GM18498 (cell line): ENCODE results near the gene PSME1.

Experiments
- ATAC-seq: cut with Tn5 transposase; IDR thresholded peaks from one replicate; pipeline ENCODE4 v1.9.1; 2021; ENCODE audit warnings: mild to moderate bottlenecking, moderate library complexity; ENCODE audit not compliant: unreplicated experiment

PSME1 gene

DNA sequence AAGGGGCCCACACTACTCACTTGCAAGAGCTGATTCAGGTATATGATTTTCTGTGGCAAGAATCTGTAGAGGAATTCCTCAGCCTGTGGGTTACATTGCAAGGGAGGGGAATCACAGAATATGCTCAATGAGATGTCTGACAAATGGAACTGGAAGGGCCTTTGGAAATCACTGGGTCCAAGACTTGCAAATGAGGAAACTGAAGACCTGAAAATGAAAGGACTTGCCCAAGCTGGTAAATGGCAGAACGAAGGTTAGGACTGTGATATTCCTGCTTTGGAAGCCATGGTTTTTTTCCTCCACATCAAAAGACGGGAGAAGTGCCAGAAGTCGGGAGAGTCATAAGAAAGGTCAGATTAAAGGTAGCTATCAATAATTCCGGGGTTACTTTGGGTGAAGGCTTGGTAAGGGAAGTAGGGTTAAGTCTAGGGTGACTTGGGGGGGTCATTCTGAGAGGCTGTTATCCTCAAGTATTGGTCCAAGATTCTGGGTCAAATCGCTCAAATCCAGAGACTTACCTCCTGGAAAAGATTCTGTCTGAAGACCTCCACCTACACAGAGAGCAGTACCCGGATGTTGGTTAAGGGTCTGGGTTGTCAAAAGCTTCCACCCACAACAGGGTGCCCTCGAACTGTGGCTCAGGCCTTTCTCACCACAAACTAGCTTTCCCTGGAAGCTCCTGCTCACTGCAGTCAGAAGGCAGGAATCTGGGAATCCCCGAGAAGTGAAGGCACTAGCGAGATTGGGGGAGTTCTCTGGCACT lies 9.9 kb downstream of the PSME1 start:
- no peak for ATAC-seq

DNA sequence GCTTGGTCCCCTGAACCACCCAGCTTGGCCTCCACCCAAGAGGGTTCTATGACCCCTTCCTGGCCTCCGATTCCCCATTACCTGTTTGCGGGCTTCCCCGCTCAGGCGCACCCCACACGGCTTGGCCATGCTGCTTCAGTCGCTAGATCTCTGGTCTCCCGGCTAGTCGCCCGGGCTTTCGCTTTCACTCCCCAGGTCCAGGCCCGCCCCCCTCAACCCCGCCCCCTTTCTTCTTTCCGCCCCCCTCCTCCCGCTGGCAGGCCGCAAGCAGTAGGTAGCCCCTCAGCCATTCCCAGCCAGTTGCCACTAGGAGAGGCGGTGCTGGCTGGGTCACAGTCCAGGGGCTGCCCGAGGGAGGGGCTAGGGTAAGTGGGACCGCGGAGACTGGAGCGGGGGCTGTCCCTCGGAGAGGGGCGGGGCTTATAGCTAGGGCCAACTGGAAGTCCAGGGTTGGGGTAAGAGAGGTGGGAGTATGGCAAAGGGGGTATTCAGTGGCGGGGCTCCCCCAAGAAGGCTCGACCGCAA lies 10.5 kb downstream of the PSME1 start, which contains the start of gene PSME2:
TSS of gene PSME2 (minus strand) at position 158 of the 525 bp plus-strand sequence. CDS start at position 129, 29 bp downstream.
- peak; percentile 69 for ATAC-seq

DNA sequence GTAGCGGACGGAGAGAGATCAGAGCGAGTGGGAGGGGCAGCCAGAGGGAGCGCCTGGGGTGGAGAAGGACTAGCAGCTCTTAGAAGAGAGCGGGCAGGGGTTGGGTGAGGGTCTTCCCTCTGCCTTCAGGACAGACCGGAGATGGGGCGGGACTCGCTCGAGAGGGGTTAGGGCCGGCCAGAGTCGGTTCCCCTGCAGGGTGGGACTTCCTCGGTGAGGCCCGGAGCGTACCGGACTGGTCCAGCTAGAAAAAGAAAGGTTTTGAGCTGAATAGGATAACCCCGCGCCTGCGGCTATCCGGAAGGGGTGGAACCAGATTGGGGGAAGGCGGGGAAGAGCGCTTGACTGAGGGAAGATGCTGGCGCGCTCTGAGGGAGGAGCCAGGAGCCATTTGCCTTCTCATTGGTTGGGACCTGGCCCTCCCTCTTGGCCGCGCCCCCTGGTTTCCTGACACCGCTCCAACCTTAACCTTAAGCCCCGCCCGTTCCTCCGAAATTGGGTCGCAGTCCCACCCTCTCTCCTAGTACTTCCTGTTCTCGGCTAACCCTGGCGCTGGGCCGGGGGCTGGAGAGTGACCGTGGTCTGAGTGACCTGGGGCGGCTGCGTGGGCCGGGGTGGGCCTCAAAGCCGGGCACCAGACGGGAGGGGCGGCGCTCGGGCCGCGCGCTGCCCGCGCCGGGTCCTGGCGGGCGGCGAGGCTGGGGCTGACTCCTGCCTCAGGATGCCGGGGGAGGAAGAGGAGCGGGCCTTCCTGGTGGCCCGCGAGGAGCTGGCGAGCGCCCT lies 11.2 kb downstream of the PSME1 start, which contains the start of gene RNF31:
TSS of gene RNF31 (plus strand) at position 521 of the 783 bp plus-strand sequence. CDS start at position 722, 201 bp downstream.
- peak; percentile 79 for ATAC-seq

DNA sequence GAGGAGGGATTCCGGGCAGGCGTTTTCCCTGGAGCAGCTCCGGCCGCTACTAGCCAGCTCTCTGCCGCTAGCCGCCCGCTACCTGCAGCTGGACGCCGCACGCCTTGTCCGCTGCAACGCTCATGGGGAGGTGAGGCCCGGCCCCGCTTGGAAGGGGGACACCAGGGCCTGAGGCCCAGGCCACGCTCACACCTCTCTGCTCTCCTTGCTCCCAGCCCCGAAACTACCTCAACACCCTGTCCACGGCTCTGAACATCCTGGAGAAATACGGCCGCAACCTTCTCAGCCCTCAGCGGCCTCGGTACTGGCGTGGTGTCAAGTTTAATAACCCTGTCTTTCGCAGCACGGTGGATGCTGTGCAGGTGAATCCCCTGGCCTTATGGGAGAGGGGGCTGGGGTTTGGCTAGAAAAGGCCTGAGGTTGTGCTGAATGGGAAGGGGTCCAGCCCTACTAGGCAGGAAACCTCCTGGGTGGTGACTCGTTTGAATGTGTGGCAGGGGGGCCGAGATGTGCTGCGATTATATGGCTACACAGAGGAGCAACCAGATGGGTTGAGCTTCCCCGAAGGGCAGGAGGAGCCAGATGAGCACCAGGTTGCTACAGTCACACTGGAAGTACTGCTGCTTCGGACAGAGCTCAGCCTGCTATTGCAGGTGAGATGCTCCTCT lies 11.9 kb downstream of the PSME1 start:
- peak; percentile 0 for ATAC-seq

DNA sequence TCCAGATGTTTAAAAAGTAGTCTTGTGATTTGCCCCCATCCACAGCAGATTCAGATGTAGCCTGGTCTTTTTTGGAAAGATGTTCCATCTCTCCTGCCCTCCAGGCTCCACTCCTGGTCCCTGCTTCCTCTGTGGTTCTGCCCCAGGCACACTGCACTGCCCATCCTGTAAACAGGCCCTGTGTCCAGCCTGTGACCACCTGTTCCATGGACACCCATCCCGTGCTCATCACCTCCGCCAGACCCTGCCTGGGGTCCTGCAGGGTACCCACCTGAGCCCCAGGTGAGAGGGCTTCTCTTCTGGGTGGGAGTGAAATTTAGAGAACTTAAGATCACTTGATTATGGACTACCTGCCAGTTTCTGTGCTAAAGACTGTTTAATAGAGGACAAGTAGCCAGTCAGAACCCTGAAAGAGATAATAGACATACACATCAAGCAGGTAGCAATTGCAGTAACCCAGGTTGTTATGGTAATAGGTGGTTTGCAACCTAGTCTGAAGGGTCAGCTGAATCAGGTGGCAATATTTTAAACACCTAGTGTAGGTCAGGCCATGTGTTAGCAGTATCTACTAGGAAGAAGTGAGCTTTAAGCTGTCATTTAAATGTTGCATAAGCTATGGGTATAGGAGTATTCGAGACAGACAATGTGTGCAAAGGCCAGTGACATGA lies 13.4 kb downstream of the PSME1 start:
- ATAC-seq = no peak

DNA sequence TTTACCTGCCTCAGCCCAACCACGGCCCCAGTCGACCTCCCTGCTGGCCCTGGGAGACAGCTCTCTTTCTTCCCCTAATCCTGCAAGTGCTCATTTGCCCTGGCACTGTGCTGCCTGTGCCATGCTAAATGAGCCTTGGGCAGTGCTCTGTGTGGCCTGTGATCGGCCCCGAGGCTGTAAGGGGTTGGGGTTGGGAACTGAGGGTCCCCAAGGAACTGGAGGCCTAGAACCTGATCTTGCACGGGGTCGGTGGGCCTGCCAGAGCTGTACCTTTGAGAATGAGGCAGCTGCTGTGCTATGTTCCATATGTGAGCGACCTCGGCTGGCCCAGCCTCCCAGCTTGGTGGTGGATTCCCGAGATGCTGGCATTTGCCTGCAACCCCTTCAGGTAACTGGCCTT lies 14.1 kb downstream of the PSME1 start:
- ATAC-seq = no peak

DNA sequence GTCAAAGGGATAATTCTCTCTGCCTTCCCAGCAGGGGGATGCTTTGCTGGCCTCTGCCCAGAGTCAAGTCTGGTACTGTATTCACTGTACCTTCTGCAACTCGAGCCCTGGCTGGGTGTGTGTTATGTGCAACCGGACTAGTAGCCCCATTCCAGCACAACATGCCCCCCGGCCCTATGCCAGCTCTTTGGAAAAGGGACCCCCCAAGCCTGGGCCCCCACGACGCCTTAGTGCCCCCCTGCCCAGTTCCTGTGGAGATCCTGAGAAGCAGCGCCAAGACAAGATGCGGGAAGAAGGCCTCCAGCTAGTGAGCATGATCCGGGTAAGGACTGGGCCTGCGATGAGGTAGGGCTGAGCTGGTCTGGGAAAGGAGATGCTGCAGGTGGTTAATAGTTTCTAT lies 14.6 kb downstream of the PSME1 start:
- no peak for ATAC-seq

DNA sequence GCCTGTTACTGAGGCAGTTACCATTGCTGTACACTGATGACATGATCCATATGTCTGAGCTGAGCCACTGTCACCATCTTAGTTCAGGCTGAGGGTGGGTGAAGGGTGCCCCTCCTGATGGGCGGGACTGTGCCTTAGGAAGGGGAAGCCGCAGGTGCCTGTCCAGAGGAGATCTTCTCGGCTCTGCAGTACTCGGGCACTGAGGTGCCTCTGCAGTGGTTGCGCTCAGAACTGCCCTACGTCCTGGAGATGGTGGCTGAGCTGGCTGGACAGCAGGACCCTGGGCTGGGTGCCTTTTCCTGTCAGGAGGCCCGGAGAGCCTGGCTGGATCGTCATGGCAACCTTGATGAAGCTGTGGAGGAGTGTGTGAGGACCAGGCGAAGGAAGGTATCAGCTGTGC lies 15.0 kb downstream of the PSME1 start:
- no peak for ATAC-seq

DNA sequence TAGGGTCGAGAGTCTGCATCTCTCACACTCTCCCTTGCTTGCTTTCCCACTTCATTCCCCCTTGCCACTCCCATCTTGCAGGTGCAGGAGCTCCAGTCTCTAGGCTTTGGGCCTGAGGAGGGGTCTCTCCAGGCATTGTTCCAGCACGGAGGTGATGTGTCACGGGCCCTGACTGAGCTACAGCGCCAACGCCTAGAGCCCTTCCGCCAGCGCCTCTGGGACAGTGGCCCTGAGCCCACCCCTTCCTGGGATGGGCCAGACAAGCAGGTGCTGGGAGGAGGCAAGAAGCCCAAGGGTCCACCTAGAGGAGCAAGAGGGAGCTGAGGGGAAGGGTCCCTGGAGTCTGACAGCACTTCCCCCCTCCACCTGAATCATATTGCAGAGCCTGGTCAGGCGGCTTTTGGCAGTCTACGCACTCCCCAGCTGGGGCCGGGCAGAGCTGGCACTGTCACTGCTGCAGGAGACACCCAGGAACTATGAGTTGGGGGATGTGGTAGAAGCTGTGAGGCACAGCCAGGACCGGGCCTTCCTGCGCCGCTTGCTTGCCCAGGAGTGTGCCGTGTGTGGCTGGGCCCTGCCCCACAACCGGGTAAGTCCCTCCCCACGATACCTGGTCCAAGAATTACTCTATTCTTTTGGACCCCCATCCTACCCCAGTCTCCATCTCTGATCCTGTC lies 15.5 kb downstream of the PSME1 start:
- ATAC-seq = no peak

DNA sequence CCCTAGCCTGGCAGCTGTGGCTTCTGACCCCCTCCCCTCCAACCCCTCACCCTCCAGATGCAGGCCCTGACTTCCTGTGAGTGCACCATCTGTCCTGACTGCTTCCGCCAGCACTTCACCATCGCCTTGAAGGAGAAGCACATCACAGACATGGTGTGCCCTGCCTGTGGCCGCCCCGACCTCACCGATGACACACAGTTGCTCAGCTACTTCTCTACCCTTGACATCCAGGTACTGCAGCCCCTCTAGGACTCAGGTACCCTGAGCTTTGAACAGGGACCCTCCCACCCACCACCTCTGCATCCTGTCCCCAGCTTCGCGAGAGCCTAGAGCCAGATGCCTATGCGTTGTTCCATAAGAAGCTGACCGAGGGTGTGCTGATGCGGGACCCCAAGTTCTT lies 19.1 kb downstream of the PSME1 start:
- ATAC-seq = no peak

DNA sequence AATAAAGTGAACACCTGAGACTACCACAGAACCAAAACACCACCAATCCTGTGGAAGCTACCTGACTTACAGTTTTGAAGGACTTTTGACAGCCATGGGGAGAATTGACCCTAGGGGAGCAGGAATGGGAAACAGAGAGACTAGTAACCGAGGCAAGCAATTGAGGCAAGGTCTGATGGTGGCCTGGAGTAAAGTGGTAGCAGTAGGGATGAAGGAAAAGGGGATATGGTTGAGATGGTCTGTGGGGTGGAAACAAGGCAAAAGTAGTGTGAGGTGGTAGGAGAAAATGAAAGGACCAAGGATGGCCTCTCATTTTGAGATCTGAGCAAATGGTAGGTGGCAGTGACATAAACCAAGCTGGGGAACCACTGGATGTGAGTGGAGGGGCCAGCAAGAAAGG lies 20.8 kb downstream of the PSME1 start:
- ATAC-seq = no peak

DNA sequence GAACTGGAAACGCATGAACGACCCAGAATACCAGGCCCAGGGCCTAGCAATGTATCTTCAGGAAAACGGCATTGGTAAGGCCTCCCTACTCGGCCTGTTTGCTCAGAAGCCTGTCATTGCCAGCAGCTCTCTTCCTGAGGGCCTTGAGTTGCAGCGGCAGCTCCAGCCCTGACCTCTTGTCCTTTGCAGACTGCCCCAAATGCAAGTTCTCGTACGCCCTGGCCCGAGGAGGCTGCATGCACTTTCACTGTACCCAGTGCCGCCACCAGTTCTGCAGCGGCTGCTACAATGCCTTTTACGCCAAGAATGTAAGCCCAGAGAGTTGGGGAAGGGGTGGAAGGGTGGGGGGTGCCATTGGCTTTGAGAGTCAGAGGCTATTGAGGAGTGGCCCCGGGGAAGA lies 21.3 kb downstream of the PSME1 start:
- no peak for ATAC-seq

DNA sequence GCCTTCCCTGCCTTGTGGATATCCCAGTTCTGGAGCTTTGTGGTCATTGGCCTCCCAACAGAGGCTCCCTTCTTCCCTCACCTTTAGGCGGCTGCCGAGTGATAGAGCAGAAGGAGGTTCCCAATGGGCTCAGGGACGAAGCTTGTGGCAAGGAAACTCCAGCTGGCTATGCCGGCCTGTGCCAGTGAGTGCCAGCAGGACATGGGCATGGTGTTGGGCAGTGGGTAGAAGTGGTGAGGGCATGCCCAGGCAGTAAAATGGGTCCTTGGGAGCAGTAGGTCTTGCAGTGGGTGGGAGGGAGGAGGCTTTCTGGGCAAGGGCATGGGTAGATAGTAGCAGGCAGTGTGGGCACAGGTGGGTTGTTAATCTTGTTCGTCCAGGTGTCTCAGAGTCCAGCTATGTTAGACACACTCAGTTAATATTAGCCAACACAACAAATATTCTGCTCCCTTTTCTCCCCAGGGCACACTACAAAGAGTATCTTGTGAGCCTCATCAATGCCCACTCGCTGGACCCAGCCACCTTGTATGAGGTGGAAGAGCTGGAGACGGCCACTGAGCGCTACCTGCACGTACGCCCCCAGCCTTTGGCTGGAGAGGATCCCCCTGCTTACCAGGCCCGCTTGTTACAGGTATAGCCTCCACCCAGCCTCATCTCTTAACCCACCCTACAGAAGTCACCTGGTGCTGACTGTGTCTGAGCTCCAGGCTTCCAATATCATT lies 23.9 kb downstream of the PSME1 start:
- no peak for ATAC-seq

DNA sequence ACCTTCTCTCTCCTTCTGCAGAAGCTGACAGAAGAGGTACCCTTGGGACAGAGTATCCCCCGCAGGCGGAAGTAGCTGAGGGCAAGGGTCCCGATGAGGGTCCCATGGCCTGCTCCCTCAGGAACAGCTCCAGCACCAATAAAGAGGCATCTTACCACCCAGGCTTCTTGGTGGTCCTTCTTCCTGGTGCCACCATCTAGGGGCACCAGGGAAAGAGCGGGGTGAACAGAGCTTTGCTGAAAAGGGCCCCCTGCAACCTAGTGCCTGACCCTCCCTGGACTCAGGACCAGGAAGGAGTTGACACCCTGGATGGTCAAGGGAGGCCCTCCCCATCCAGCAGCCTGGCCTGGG lies 24.5 kb downstream of the PSME1 start:
- ATAC-seq = peak; percentile 13

DNA sequence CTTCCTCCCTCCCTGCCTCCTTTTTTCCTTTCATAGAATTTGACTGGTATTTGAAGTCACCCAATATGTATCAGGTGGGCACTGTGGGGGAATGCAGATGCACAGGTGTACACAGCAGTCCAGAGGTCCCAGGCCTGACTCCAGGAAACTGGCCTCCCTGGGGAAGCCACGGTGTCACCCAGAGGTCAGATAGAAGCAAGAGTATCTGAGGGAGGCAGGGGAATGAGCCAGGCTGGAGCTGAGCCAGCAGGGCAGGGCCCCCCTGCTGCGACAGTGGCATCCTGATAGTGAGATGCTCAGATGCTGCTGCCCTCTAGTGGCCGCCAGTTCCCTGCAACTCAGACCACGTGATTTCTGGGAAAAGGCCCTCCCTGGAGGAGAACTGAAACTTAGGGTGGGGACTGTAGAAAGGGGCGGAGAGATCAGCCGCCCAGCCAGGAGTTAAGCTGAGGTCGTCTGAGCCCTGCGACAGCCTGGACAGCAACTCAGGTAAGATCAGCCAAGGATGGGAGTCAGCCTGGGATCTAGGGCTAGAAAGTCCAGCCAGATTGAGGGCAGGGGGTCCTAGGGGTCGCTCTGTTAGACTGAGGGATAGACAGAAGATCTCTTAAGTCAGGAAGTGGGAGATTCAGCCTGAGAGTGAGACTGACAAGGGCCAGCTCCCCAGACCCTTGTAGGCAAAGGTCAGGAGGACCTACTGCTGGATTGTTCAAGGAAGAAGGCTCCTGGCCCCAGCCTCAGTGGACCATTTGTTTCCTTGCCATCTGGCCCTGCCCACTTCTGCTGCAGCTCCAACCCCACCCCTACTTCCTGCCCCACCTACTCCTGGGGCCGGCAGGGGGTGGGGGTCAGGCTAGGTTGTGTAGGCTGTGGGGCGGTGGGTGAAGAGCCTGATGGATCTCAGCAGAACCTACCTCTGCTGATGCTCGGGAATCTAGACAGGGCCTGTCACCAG lies 25.1 kb downstream of the PSME1 start, which contains the start of gene IRF9:
TSS of gene IRF9 (plus strand) at position 416 of the 955 bp plus-strand sequence. CDS start 880 bp downstream, outside the sequence.
- peak; percentile 80 for ATAC-seq

DNA sequence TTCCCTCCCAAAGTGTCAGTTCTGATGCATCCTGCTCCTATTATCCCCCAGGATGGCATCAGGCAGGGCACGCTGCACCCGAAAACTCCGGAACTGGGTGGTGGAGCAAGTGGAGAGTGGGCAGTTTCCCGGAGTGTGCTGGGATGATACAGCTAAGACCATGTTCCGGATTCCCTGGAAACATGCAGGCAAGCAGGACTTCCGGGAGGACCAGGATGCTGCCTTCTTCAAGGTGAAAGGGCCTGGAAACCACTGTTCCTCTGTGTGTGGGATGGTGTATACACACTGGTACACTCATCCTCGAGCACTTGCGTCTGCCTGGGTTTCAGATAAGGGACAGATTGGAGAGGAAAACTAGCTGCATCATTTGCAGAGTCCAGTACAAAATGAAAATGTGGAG lies 26.1 kb downstream of the PSME1 start:
- ATAC-seq = no peak

DNA sequence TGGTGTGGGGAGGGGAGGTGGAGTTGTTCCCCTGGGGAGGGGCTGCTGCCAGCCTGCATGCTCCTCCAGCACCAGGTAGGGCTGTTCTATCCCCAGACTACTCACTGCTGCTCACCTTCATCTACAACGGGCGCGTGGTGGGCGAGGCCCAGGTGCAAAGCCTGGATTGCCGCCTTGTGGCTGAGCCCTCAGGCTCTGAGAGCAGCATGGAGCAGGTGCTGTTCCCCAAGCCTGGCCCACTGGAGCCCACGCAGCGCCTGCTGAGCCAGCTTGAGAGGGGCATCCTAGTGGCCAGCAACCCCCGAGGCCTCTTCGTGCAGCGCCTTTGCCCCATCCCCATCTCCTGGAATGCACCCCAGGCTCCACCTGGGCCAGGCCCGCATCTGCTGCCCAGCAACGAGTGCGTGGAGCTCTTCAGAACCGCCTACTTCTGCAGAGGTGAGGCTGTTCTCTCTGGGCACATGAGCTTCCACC lies 28.6 kb downstream of the PSME1 start:
- no peak for ATAC-seq

DNA sequence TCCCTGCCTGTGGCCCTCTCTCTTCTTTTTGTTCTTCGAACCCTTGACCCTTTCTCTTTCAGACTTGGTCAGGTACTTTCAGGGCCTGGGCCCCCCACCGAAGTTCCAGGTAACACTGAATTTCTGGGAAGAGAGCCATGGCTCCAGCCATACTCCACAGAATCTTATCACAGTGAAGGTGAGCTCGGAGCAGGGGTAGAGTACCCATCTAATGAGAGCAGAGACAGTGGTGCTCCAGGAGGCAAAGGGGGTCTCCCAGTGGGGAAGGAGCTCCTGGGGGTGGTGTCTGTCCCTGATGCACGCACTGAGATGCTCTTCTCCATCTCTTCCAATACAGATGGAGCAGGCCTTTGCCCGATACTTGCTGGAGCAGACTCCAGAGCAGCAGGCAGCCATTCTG lies 29.8 kb downstream of the PSME1 start:
- no peak for ATAC-seq
